Muscle layer of duodenum (tissue), 2 donors: Measurements from ENCODE around the gene MYRIP.
"Not testable (repeated sequence)": the region's sequence is repeated elsewhere in the genome, so short reads cannot be mapped to it uniquely, and the experiment has no call there.

Experiments
- H3K27ac ChIP-seq: one replicate; pipeline ENCODE4 v1.7.0; 2013; ENCODE audit warnings: mild to moderate bottlenecking, low read length
- H3K27me3 ChIP-seq: one replicate; pipeline ENCODE4 v1.7.0; 2013; ENCODE audit warnings: low read depth, mild to moderate bottlenecking, control low read depth, low read length
- H3K36me3 ChIP-seq, 2 donors: one replicate each; pipeline ENCODE4 v1.7.0; 2013; ENCODE audit warnings: low read length in 2 of 2, control low read depth in 1 of 2, mild to moderate bottlenecking in 1 of 2; ENCODE audit not compliant: insufficient read depth in 2 of 2, control insufficient read depth in 1 of 2
- H3K4me1 ChIP-seq, 2 donors: one replicate each; pipeline ENCODE4 v1.7.0; 2013; ENCODE audit warnings: low read length in 2 of 2, mild to moderate bottlenecking in 2 of 2, control low read depth in 1 of 2, moderate library complexity in 1 of 2; ENCODE audit not compliant: insufficient read depth in 2 of 2, control insufficient read depth in 1 of 2
- H3K4me3 ChIP-seq, 2 donors: one replicate each; pipeline ENCODE4 v1.7.0; 2013; ENCODE audit warnings: low read length in 2 of 2, low read depth in 1 of 2, mild to moderate bottlenecking in 1 of 2
- H3K9me3 ChIP-seq, 2 donors: one replicate each; pipeline ENCODE4 v1.7.0; 2013; ENCODE audit warnings: low read length in 2 of 2, control low read depth in 1 of 2, mild to moderate bottlenecking in 1 of 2; ENCODE audit not compliant: control insufficient read depth in 1 of 2
- donor health status: healthy.

MYRIP gene

DNA sequence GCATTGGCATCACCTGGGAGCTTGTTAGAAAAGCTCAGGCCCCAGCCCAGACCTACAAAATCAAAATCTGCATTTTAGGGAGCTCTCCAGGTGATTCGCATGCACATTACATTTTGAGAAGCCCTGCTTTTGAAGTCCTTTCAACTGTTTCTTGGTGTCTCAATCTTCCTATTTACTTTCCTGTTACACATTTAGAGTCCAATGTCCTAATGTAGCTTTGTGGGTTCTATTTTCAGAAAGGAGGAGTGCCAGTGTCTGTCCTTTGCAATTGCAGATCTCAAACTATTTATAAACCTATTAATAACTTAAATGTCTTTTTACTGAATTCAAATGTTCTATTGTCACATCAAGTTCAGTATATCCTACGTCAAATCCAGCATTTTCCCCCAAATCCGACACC, 27.8 kb upstream of the MYRIP start:
- Histone ChIP-seq H3K27ac (no peak overlapping the region), H3K4me1 (no peaks in the 10 kb centered on the region), H3K4me3 (no peak overlapping the region), H3K27me3 (no peaks in the 10 kb centered on the region), H3K36me3 (no peaks in the 10 kb centered on the region), H3K9me3 (no peaks in the 10 kb centered on the region)

DNA sequence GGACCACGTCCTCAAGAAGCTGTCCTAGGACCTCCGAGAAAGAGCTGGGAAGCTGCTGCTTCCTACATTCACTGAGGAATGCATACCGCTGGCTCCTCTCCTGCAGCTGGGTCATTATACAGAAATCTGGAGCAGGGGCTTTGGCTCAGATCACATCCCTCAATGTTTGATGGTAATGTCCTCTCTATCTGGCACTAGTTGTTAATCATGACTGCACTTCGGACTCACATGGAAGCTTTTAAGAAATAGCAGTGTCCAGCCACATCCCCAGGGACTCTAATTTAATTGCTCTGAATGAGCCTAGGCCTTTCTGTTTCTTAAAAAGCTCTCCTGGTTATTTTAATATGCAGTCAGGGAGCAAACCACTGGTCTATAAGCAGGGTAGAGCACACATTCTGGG, 25.7 kb upstream of the MYRIP start:
- Histone ChIP-seq H3K27me3 (no peaks in the 10 kb centered on the region), H3K4me1 (no peaks in the 10 kb centered on the region), H3K9me3 (no peaks in the 10 kb centered on the region), H3K27ac (no peak overlapping the region), H3K36me3 (no peaks in the 10 kb centered on the region), H3K4me3 (no peak overlapping the region)

DNA sequence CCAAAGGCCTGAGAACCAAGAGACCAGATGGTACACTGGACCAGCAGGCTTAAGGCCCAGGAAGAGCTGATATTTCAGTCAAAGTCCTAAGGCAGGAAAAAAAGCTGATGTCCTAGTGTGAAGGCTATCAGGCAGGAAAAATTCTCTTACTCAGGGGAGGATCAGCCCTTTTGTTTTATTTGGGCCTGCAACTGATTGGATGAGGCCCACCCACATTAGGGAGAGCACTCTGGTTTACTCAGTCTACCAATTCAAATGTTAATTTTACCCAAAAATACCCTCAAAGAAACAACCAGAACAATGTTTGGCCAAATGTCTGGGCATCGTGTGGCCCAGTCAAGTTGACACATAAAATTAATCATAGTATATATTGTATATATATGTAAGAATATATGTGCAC, 24.5 kb upstream of the MYRIP start:
- Histone ChIP-seq H3K36me3 (no peaks in the 10 kb centered on the region), H3K27ac (no peak overlapping the region), H3K27me3 (no peaks in the 10 kb centered on the region), H3K4me3 (no peak overlapping the region), H3K9me3 (no peaks in the 10 kb centered on the region), H3K4me1 (no peaks in the 10 kb centered on the region)

DNA sequence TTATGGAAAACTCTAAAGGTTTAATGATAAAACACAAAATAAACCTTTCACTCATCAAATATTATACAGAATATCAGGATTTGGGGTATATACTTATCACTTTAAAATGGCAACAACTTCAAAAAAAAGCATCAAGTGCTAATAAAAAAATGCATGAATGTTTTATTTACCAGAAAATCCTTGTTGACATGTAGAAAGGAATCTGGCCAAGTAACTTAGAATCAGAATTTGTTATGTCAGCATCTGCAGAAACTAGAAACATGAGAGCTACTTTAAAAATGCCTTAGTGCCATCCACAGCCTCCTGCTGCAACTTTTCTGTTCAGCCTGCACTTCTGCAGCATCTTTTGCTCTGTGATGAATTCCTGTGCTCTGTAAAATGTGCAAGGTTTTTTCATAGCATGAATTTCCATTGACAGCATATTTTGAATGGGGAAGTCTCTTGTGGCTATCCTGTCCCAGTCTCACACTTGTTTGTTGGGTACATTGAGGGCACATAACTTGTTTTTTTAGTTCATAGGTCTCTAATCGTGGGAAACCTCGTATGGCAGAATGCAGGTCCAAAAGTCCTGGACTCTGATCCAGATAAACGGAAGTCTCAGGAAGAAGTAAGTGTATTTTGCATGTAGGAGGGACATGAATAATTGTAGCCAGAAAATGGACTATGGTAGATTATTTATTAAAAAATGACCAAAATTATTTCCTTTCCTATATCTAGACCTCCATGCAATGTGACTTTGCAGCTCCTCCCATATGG, 21.1 kb upstream of the MYRIP start:
- no peaks in the 10 kb centered on the region for H3K36me3 ChIP-seq
- H3K27me3 ChIP-seq: no peaks in the 10 kb centered on the region
- H3K27ac ChIP-seq: no peak overlapping the region
- H3K4me3 ChIP-seq: no peak overlapping the region
- H3K4me1 ChIP-seq: no peaks in the 10 kb centered on the region
- H3K9me3 ChIP-seq: no peaks in the 10 kb centered on the region

DNA sequence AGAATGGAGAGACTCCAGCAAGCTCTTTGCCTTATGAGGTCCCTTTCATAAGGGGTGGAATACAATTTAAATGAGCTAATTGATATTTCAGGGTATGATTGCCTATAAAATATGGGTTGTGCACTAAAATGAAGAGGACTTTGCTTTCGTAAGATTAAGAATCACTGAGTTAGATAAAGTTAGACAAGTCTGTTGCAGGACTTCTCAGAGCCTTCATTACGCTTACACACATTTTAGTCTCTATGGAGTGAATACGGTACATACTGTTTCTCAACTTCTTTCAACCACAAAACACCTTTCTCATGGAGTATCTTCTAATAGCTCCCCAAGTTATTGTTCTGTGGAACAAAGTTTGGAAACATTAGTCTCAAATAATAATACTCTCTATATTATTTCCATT, 17.8 kb upstream of the MYRIP start:
- no peaks in the 10 kb centered on the region for H3K4me1 ChIP-seq

DNA sequence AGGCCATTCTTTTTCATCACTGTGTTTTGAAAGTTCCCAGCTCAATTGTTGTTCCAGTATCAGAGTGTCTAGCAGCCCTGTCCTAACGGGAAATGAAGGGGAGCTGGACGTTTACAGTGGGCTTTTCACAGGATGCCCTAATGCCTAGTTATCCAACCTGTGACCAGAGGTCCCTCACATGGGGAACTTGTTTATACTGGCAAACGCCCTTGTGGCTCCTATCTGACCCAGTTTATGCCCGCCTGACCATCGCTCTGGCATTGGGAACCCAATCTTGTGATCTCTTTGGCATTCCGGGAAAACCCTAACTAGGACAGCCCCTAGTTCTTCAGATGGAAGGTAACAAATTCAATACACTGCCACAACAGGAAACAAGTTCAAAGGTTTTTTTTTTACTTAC, 14.5 kb upstream of the MYRIP start:
- no peaks in the 10 kb centered on the region for H3K36me3 ChIP-seq
- no peaks in the 10 kb centered on the region for H3K4me1 ChIP-seq
- no peaks in the 10 kb centered on the region for H3K27me3 ChIP-seq
- H3K9me3 ChIP-seq: no peaks in the 10 kb centered on the region
- H3K27ac ChIP-seq: no peak overlapping the region
- no peak overlapping the region for H3K4me3 ChIP-seq

More for the DNA sequence above, 17.8 kb upstream of the MYRIP start:
- Histone ChIP-seq H3K27ac (no peak overlapping the region), H3K9me3 (no peaks in the 10 kb centered on the region), H3K36me3 (no peaks in the 10 kb centered on the region), H3K4me3 (no peak overlapping the region), H3K27me3 (no peaks in the 10 kb centered on the region)

DNA sequence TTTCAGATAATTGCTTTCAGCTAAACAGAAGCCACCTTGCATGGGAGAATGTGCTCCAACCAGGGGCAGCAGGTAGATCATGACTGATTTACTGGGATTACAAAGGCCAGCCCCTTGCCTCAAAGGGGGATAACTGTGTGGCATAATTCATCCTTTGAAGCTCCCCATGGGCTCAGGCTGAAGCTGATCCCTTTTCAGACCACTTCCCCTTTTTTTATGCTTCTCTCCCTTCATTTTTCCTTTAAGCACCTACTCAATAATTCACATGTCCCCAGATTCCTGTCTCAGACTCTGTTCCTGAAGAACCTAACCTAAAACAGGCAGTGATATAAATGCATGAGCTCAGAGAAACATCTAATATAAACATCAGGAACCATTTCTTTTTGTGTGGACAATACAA, 8.2 kb upstream of the MYRIP start:
- Histone ChIP-seq H3K27ac (no peak overlapping the region), H3K27me3 (no peaks in the 10 kb centered on the region), H3K36me3 (no peaks in the 10 kb centered on the region), H3K4me1 (no peaks in the 10 kb centered on the region), H3K4me3 (no peak overlapping the region), H3K9me3 (peaks cover 0 to 3% of the 10 kb centered on the region in 2 donors)

DNA sequence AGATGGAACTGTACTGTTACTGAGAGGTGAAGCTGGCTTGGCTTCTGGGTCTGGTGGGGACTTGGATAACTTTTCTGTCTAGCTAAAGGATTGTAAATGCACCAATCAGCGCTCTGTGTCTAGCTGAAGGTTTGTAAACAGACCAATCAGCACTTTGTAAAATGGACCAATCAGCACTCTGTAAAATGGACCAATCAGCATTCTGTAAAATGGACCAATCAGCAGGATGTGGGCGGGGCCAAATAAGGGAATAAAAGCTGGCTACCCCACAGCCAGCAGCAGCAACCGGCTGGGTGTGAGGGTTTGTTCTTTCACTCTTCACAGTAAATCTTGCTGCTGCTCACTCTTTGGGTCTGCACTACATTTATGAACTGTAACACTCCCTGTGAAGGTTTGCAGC, 6.9 kb upstream of the MYRIP start:
- H3K27me3 ChIP-seq, H3K4me3 ChIP-seq, H3K27ac ChIP-seq, H3K9me3 ChIP-seq, H3K36me3 ChIP-seq, H3K4me1 ChIP-seq: not testable (repeated sequence)

DNA sequence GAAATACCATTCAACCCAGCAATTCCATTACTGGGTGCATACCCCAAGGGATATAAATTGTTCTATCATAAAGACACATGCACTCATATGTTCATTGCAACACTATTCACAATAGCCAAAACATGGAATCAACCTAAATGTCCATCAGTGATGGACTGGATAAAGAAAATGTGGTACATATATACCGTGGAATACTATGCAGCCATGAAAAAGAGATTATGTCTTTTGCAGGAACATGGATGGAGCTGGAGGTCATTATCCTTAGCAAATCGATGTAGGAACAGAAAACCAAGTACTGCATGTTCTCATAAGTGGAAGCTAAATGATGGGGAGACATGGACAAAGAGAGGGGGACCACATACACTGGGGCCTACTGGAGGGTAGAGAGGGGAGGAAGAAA, 5.5 kb upstream of the MYRIP start:
- Histone ChIP-seq H3K36me3 (no peaks in the 10 kb centered on the region), H3K27ac (no peak overlapping the region), H3K9me3 (peaks cover 0 to 3% of the 10 kb centered on the region in 2 donors), H3K4me3 (no peak overlapping the region), H3K4me1 (peaks cover 0 to 7% of the 10 kb centered on the region in 2 donors), H3K27me3 (no peaks in the 10 kb centered on the region)

DNA sequence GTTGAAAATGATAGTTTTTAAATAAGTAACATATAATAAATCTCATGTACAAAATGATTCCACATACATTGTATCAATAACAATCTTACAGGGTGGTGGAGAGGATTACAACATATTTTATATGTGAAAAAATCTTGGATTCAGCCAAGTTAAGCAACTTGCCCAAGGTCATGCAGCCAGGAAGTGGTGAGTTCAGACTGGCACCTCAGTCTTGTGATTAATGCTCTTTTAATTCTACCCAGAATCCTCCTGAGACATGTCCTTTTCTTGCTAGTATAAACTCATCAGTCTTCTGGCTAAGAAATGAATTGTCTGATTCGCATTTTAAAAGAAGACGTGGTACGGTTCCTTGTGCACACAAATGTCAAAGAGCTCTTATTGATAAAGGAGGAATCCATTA, 4.5 kb upstream of the MYRIP start:
- Histone ChIP-seq H3K27me3 (peaks cover under 1% of the 10 kb centered on the region), H3K27ac (no peak overlapping the region), H3K9me3 (peaks cover 0 to 3% of the 10 kb centered on the region in 2 donors), H3K4me1 (peaks cover 0 to 12% of the 10 kb centered on the region in 2 donors), H3K36me3 (no peaks in the 10 kb centered on the region), H3K4me3 (no peak overlapping the region)

DNA sequence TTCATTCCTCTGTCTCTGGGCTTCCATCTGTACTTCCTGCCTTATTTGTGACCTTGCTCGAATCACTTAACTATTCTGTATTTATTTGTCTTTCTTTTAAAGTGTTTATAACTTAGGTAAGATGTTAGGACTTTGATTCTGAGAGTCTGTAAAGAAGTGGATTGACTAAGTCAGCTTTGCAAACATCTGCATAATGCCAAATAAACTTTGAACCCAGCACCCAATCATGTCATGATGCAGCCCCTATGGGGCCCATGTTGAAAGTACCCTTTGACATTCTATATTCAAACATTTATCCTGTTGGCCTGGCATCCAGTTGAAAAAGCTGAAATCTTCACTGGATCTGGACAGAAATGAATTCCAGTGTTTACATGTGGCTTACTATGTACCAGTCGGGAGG, 3.8 kb upstream of the MYRIP start:
- Histone ChIP-seq H3K36me3 (no peaks in the 10 kb centered on the region), H3K27me3 (peaks cover 7% of the 10 kb centered on the region), H3K9me3 (peaks cover 0 to 3% of the 10 kb centered on the region in 2 donors), H3K4me3 (no peak overlapping the region), H3K4me1 (peaks cover 0 to 19% of the 10 kb centered on the region in 2 donors), H3K27ac (no peak overlapping the region)

DNA sequence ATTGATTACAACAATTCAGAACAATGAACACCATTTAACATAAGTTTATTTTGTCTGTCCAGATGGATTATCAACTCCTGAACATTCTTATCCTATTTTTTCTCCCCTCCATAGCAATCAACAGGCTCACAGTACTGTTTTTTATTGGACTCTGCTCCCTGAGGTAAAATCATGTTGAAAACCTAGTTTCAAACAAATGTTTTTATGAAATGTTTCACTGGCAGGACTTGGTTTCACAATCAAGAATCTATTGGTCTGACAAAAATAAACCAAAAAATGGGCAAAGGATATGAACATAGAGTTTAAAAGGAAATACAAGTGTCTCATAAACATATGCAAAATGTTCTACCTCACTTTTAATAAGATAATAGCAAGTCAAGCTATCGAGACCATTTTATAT, 2.6 kb upstream of the MYRIP start:
- H3K4me3 ChIP-seq: no peak overlapping the region
- H3K36me3 ChIP-seq: no peaks in the 10 kb centered on the region
- no peak overlapping the region for H3K27ac ChIP-seq
- peaks cover 0 to 23% of the 10 kb centered on the region in 2 donors for H3K4me1 ChIP-seq
- H3K9me3 ChIP-seq: peaks cover 0 to 3% of the 10 kb centered on the region in 2 donors
- peaks cover 19% of the 10 kb centered on the region for H3K27me3 ChIP-seq
